Thyroid gland (tissue), 4 donors: ENCODE data around the gene GLIS1.

Source experiments
- POLR2A ChIP-seq, 2 donors: fragments of 450-650 bp; IDR thresholded peaks; one replicate each; pipeline ENCODE4 v1.6.1; 2017; ENCODE audit warnings: antibody characterized with exemption in 2 of 2, mild to moderate bottlenecking in 2 of 2, moderate library complexity in 1 of 2
- TF ChIP-seq, protein P1 (sequence below), 6 experiments: fragments of 200-600 bp in 3 of 6; fragments of 450-650 bp in 3 of 6; sonication (generic) in 3 of 6; IDR thresholded peaks; one replicate each; pipeline ENCODE4 v1.5.1; 2016 to 2019; ENCODE audit warnings: antibody characterized with exemption in 6 of 6, mild to moderate bottlenecking in 2 of 6, inconsistent platforms in 1 of 6, moderate library complexity in 1 of 6

DNA sequence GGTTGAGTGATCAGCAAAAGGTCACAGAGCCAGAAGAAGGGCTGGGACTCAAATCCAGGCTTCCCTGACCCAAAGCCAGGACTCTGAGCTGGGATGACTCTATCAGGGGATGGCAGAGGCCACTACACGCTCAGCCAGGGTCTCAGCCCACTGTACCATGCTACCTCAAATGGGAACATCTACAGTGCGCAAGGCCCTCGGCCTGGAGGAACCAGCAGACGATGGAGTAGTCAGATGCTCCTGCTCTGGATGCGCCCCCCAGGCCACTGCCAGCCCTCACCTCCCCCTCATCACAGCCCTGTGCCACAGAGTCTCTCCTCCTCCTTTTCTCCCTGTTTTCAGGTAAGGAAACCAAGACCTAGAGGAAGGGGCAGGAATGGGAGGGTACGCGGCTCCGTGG, 39.0 kb downstream of the GLIS1 start:
- no peak for TF ChIP-seq POLR2A (IDR thresholded peaks at IDR 0.05)
- TF ChIP-seq, protein P1, sequence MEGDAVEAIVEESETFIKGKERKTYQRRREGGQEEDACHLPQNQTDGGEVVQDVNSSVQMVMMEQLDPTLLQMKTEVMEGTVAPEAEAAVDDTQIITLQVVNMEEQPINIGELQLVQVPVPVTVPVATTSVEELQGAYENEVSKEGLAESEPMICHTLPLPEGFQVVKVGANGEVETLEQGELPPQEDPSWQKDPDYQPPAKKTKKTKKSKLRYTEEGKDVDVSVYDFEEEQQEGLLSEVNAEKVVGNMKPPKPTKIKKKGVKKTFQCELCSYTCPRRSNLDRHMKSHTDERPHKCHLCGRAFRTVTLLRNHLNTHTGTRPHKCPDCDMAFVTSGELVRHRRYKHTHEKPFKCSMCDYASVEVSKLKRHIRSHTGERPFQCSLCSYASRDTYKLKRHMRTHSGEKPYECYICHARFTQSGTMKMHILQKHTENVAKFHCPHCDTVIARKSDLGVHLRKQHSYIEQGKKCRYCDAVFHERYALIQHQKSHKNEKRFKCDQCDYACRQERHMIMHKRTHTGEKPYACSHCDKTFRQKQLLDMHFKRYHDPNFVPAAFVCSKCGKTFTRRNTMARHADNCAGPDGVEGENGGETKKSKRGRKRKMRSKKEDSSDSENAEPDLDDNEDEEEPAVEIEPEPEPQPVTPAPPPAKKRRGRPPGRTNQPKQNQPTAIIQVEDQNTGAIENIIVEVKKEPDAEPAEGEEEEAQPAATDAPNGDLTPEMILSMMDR (IDR thresholded peaks at IDR 0.05), result no peak
